Measurements from ENCODE around the gene ANO7.

The ANO7 gene

GRCh38 chr2:241211276-241211675, 22.8 kb downstream of the ANO7 start:
- DNase-seq (ENCODE audit: low spot score): no peak

GRCh38 chr2:241213041-241213440, 24.6 kb downstream of the ANO7 start:
- no peak for DNase-seq (ENCODE audit: low spot score)

GRCh38 chr2:241213567-241213966, 25.1 kb downstream of the ANO7 start:
- no peak for DNase-seq (ENCODE audit: low spot score)

GRCh38 chr2:241214209-241214608, 25.7 kb downstream of the ANO7 start:
- no peak for DNase-seq (ENCODE audit: low spot score)

- DNase-seq (ENCODE audit: low spot score): no peak
Measured at GRCh38 chr2:241214766-241215165, 26.3 kb downstream of the ANO7 start.

- DNase-seq (ENCODE audit: low spot score): no peak
Measured at GRCh38 chr2:241215421-241215820, 26.9 kb downstream of the ANO7 start.

- no peak for DNase-seq (ENCODE audit: low spot score)
Measured at GRCh38 chr2:241216211-241216761, 27.8 kb downstream of the ANO7 start.

- peak; percentile 54 for DNase-seq (ENCODE audit: low spot score)
Measured at GRCh38 chr2:241217320-241218031, 29.0 kb downstream of the ANO7 start.

GRCh38 chr2:241218131-241219029, 29.9 kb downstream of the ANO7 start:
- no peak for DNase-seq (ENCODE audit: low spot score)

GRCh38 chr2:241219030-241219382, 30.5 kb downstream of the ANO7 start:
- no peak for DNase-seq (ENCODE audit: low spot score)

- DNase-seq (ENCODE audit: low spot score): no peak
Measured at GRCh38 chr2:241219856-241220356, 31.4 kb downstream of the ANO7 start.

GRCh38 chr2:241223211-241224017, 34.9 kb downstream of the ANO7 start:
- DNase-seq (ENCODE audit: low spot score): no peak

GRCh38 chr2:241224018-241224850, 35.8 kb downstream of the ANO7 start:
- peak; percentile 96 for DNase-seq (ENCODE audit: low spot score)

- DNase-seq (ENCODE audit: low spot score): no peak
Measured at GRCh38 chr2:241224851-241225438, 36.5 kb downstream of the ANO7 start.

GRCh38 chr2:241225545-241225944, 37.1 kb downstream of the ANO7 start:
- DNase-seq (ENCODE audit: low spot score): no peak

- DNase-seq (ENCODE audit: low spot score): no peak
Measured at GRCh38 chr2:241225983-241226382, 37.5 kb downstream of the ANO7 start.

GRCh38 chr2:241226723-241227572, 38.5 kb downstream of the ANO7 start:
- no peak for DNase-seq (ENCODE audit: low spot score)

GRCh38 chr2:241227594-241227993, 39.1 kb downstream of the ANO7 start:
- no peak for DNase-seq (ENCODE audit: low spot score)

- DNase-seq (ENCODE audit: low spot score): no peak
Measured at GRCh38 chr2:241228081-241228859, 39.8 kb downstream of the ANO7 start.
